Measurements from ENCODE around the gene FOXE3. TPM values are rescaled to one million over a fixed set of nuclear protein-coding genes. Genes with fewer than 3 reads are reported as not detected.

Gene FOXE3
- total RNA-seq, 2 donors from 2014 or later: 0.28 TPM; not detected in 1

GRCh38 chr1:47417170-47418044 lies 1.3 kb downstream of the FOXE3 start:
- no peak overlapping the region for H3K27ac ChIP-seq
- ATAC-seq (ENCODE audit: insufficient number of reproducible peaks, low FRiP score, low read depth) (no peak), DNase-seq (ENCODE audit: low spot score) (no peak)
- no peak overlapping the region for H3K4me3 ChIP-seq
- no peaks in the 10 kb centered on the region for H3K27me3 ChIP-seq (replicated peaks; ENCODE audit: insufficient read depth)
- H3K9me3 ChIP-seq: no peaks in the 10 kb centered on the region
- no peaks in the 10 kb centered on the region for H3K36me3 ChIP-seq
- H3K4me1 ChIP-seq (ENCODE audit: control insufficient read depth in 1 of 2, low read depth in 2 of 2): no peaks in the 10 kb centered on the region
- no peak for TF ChIP-seq CTCF (IDR thresholded peaks at IDR 0.05)

DNA sequence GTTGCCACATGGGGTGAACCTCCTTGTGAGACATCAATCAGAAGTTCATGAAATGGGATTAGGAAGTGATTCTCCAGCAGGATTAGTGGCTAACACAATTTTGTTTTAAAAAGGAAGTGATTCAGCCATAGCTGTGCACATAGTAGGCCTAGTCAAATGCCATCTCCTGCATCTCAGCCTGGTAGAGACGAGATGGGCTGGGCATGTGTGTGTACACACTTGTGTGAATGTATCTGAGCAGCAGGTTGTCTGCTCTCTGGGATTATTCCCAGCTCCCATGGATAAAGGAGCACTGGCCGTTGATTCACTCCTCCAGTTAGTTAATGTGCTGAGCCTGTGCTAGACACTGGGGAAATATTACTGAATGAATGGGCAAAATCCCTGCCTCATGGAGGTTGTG lies 2.0 kb downstream of the FOXE3 start:
- H3K9me3 ChIP-seq: no peaks in the 10 kb centered on the region
- H3K27ac ChIP-seq: no peak overlapping the region
- H3K4me3 ChIP-seq: no peak overlapping the region
- H3K27me3 ChIP-seq (replicated peaks; ENCODE audit: insufficient read depth): no peaks in the 10 kb centered on the region
- ATAC-seq (ENCODE audit: insufficient number of reproducible peaks, low FRiP score, low read depth) (no peak), DNase-seq (ENCODE audit: low spot score) (no peak)
- no peaks in the 10 kb centered on the region for H3K36me3 ChIP-seq
- TF ChIP-seq CTCF (IDR thresholded peaks at IDR 0.05): no peak
- no peaks in the 10 kb centered on the region for H3K4me1 ChIP-seq (ENCODE audit: control insufficient read depth in 1 of 2, low read depth in 2 of 2)

DNA sequence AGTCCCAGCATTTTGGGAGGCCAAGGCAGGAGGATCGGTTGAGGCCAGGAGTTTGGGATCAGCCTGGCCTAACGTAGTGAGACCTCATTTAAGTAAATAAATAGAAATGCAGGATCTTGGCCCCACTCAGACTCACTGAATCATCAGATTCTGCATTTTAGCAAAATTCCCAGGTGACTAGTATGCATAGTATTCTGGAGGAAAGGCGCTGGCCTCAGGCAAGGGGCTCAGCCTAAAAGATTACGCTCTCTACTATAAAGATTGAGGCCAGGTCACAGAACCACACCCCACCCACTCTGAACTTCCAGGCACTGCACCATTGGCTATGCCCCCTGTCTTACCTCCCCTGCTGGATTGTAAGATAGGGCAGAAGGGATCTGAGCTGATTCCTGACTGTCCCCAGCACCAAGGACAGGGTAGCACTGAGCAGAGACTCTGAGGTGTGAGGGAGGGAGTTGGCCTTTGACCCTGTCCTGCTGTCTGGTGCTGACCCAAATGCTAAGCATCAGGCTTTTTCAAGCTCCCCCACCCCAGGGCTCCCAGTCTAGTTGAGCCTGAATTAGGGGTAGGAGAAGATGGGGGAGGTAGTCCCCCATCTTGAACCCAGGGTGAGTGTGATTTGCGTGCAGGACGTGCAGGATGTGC lies 2.7 kb downstream of the FOXE3 start:
- ATAC-seq (ENCODE audit: insufficient number of reproducible peaks, low FRiP score, low read depth) (no peak), DNase-seq (ENCODE audit: low spot score) (no peak)
- no peak for TF ChIP-seq CTCF (IDR thresholded peaks at IDR 0.05)
- H3K27me3 ChIP-seq (replicated peaks; ENCODE audit: insufficient read depth): no peaks in the 10 kb centered on the region
- no peaks in the 10 kb centered on the region for H3K36me3 ChIP-seq
- H3K4me1 ChIP-seq (ENCODE audit: control insufficient read depth in 1 of 2, low read depth in 2 of 2): no peaks in the 10 kb centered on the region
- no peak overlapping the region for H3K27ac ChIP-seq
- H3K4me3 ChIP-seq: no peak overlapping the region
- no peaks in the 10 kb centered on the region for H3K9me3 ChIP-seq

DNA sequence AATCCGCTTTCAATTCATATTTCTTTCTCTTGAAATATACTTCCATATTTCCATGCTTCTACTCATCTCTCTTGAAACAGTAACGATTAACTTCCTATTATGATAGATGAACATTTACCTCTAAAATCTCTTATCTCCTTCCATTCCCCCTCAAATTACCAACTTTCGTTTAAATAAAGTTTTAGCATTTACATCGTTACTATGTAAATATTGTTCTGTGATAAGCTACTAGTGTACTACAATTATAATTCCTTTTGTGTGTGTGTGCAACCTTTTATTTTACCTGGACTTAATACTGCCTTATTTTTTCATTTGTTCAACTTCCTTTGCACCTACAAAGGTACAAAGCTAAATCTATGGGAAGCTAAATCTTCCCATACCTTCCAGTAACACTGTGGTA lies 4.5 kb downstream of the FOXE3 start:
- Histone ChIP-seq H3K36me3 (no peaks in the 10 kb centered on the region), H3K27me3 (replicated peaks; ENCODE audit: insufficient read depth) (no peaks in the 10 kb centered on the region), H3K27ac (no peak overlapping the region), H3K4me3 (no peak overlapping the region), H3K4me1 (ENCODE audit: control insufficient read depth in 1 of 2, low read depth in 2 of 2) (no peaks in the 10 kb centered on the region), H3K9me3 (no peaks in the 10 kb centered on the region)
- no peak for TF ChIP-seq CTCF (IDR thresholded peaks at IDR 0.05)
- no peak for ATAC-seq (ENCODE audit: insufficient number of reproducible peaks, low FRiP score, low read depth)
- DNase-seq (ENCODE audit: low spot score): no peak

- Histone ChIP-seq H3K9me3 (no peaks in the 10 kb centered on the region), H3K4me3 (no peak overlapping the region), H3K27me3 (replicated peaks; ENCODE audit: insufficient read depth) (no peaks in the 10 kb centered on the region), H3K4me1 (ENCODE audit: control insufficient read depth in 1 of 2, low read depth in 2 of 2) (no peaks in the 10 kb centered on the region), H3K36me3 (no peaks in the 10 kb centered on the region), H3K27ac (no peak overlapping the region)
- DNase-seq (ENCODE audit: low spot score) (no peak), ATAC-seq (ENCODE audit: insufficient number of reproducible peaks, low FRiP score, low read depth) (no peak)
- no peak for TF ChIP-seq CTCF (IDR thresholded peaks at IDR 0.05)
These were observed 7.8 kb downstream of the FOXE3 start for GRCh38 chr1:47423872-47424271.

All from thoracic aorta (tissue), 2 donors.